ENCODE measurements around the gene CENPH. TPM values are rescaled to one million over a fixed set of nuclear protein-coding genes. Genes with fewer than 3 reads are reported as not detected.

CENPH gene, protein sequence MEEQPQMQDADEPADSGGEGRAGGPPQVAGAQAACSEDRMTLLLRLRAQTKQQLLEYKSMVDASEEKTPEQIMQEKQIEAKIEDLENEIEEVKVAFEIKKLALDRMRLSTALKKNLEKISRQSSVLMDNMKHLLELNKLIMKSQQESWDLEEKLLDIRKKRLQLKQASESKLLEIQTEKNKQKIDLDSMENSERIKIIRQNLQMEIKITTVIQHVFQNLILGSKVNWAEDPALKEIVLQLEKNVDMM
- 1.6 and 8.8 TPM in 2 replicates for total RNA-seq

DNA sequence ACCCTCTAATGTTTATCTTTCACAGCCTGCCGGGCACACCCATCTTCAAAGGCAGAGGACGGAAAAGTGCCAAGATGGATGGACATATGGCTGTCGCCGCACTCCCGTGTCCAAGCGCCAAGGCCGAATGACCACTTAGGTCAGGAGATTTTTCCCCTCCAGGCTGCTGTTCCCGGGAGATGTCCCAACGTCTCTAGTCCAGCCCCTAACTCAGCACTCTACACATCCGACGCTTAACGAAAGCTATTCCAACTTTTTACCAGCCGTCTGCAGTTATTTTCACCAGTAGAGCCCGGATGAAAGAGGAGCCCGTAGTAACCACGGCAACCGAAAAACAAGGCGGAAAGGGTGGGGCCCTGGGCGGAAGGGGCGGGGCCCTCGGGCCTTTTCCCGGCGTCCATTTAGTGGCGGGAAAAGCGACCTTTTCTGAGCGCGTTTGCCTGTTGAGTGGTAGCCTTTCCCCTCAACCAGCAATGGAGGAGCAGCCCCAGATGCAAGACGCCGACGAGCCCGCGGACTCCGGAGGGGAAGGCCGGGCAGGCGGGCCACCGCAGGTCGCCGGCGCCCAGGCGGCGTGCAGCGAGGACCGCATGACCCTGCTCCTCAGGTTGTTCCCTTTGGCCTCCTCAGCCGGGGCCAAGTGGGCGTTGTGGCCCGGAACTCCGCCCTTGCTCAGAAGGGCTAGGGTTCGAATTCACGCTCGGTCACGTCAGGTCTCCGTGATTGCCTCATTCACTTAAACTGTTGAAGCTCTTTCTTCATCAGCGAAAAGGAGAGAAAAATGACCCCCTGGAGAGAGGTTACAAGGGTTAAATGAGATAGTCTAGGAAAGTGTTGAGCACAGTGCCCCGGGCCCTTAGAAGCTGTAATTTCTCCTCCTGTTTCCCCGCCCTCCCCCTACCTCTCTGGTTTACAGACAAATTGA lies at the start of gene CENPH:
TSS of gene CENPH (plus strand) at position 422 of the 925 bp plus-strand sequence. CDS start at position 474, 52 bp downstream.

DNA sequence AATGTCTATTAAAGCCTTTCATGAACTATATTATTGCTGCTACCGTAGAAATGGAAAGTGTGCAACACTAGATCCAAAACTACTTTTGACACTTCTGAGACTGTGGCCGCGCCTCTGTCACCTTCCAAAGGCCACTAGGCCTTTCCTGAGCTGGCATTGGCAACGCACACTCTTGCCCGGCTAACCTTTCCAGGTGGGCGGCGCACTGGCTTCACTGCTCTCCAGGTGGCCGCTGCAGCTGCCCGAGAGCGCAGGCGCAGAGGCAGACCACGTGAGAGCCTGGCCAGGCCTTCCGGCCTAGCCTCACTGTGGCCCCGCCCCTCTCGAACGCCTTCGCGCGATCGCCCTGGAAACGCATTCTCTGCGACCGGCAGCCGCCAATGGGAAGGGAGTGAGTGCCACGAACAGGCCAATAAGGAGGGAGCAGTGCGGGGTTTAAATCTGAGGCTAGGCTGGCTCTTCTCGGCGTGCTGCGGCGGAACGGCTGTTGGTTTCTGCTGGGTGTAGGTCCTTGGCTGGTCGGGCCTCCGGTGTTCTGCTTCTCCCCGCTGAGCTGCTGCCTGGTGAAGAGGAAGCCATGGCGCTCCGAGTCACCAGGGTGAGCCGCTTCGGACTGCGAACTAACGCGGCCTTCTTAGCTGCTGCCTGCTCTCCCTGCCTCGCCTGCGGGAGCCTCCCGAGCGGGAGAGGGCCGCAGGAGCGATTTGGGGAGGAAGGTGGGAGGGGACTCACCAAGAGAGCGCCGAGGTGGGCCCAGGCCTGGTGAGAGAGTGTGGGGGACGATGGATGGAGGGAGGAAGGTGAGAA lies 22.5 kb upstream of the CENPH start, which contains the start of gene CCNB1:
TSS of gene CCNB1 (plus strand) at position 465 of the 807 bp plus-strand sequence. CDS start at position 578, 113 bp downstream.

GRCh38 chr5:69234457-69235268 lies 45.3 kb downstream of the CENPH start, which contains the start of gene CDK7:
Gene CDK7, plus strand, starts transcription at chr5:69234886. Its CDS starts 90 bp downstream, at chr5:69234976.

Other genes starting within 250 kb of the CENPH start
- 46.4 and 79.7 TPM in 2 replicates for gene SLC30A5, start 95.6 kb upstream of the CENPH start, total RNA-seq
- 9.9 and 12.4 TPM in 2 replicates for gene CCNB1, start 22.4 kb upstream of the CENPH start, total RNA-seq
- gene CDK7, start 45.3 kb downstream of the CENPH start, total RNA-seq, result 13.8 and 25.0 TPM in 2 replicates
- 1.2 and 2.5 TPM in 2 replicates for gene CCDC125, start 143.2 kb downstream of the CENPH start, total RNA-seq
- gene AK6, start 179.9 kb downstream of the CENPH start, total RNA-seq, result 13.0 and 23.8 TPM in 2 replicates
- 37.3 and 39.1 TPM in 2 replicates for gene TAF9, start 179.9 kb downstream of the CENPH start, total RNA-seq
- gene RAD17, start 180.2 kb downstream of the CENPH start, total RNA-seq, result 12.5 and 17.5 TPM in 2 replicates
- gene MARVELD2, start 225.5 kb downstream of the CENPH start, total RNA-seq, result 0.24 TPM in 1 of 2 replicates, not detected in the other